H54 (cell line): Measurements from ENCODE around the gene RFT1.

Experiments
- DNase-seq: peaks from one replicate; pipeline ENCODE4 v3.0.0; 2011; ENCODE audit warnings: low spot score, mixed read lengths; ENCODE audit not compliant: insufficient read length
- FAIRE-seq: peaks from 3 replicates; lab custom pipeline; 2011; peaks lifted over from hg19 to GRCh38; lab: Jason Lieb, UNC
- POLR2A ChIP-seq: IDR thresholded peaks from 2 replicates; pipeline ENCODE4 v1.6.1; 2011; ENCODE audit warnings: low read depth, mild to moderate bottlenecking, low read length

RFT1 gene

GRCh38 chr3:53169045-53169831 lies 39.0 kb upstream of the RFT1 start:
- DNase-seq (no peak), FAIRE-seq (no peak)
- TF ChIP-seq POLR2A = no peak

GRCh38 chr3:53168175-53168923 lies 38.1 kb upstream of the RFT1 start:
- no peak for DNase-seq
- FAIRE-seq = no peak
- no peak for TF ChIP-seq POLR2A

GRCh38 chr3:53167418-53168174 lies 37.4 kb upstream of the RFT1 start:
- TF ChIP-seq POLR2A = no peak
- FAIRE-seq = no peak
- no peak for DNase-seq

- peak; percentile 36 for FAIRE-seq
- peak; percentile 35; the same call in 1 of the 2 replicates for TF ChIP-seq POLR2A
- peak; percentile 98 for DNase-seq
These were observed 36.6 kb upstream of the RFT1 start for GRCh38 chr3:53166781-53167291.

- DNase-seq (no peak), FAIRE-seq (no peak)
- no peak for TF ChIP-seq POLR2A
These were observed 36.0 kb upstream of the RFT1 start for GRCh38 chr3:53166206-53166605.

- no peak for TF ChIP-seq POLR2A
- FAIRE-seq (no peak), DNase-seq (no peak)
These were observed 34.7 kb upstream of the RFT1 start for GRCh38 chr3:53164911-53165310.

GRCh38 chr3:53163444-53164387 lies 33.5 kb upstream of the RFT1 start:
- no peak for FAIRE-seq
- TF ChIP-seq POLR2A = no peak
- DNase-seq = no peak

GRCh38 chr3:53162672-53163443 lies 32.6 kb upstream of the RFT1 start:
- TF ChIP-seq POLR2A = no peak
- DNase-seq = no peak
- FAIRE-seq = no peak

GRCh38 chr3:53161820-53162671 lies 31.8 kb upstream of the RFT1 start:
- no peak for DNase-seq
- no peak for TF ChIP-seq POLR2A
- no peak for FAIRE-seq

- no peak for TF ChIP-seq POLR2A
- DNase-seq = no peak
- no peak for FAIRE-seq
These were observed 31.2 kb upstream of the RFT1 start for GRCh38 chr3:53161450-53161819.
